DND-41 (cell line): ENCODE measurements around the gene HBG2.

Source experiments
- CTCF ChIP-seq: IDR thresholded peaks from 2 replicates; pipeline ENCODE4 v1.5.1; 2012; ENCODE audit warnings: borderline replicate concordance, low read length, moderate library complexity, mild to moderate bottlenecking; ENCODE audit not compliant: poor library complexity, severe bottlenecking; ENCODE audit errors: extremely low read depth
- EZH2 ChIP-seq: IDR thresholded peaks from 3 replicates; pipeline ENCODE4 v1.6.1; 2012; ENCODE audit warnings: borderline replicate concordance, low read depth, mild to moderate bottlenecking, moderate library complexity, low read length, inconsistent platforms; ENCODE audit not compliant: severe bottlenecking

GRCh38 chr11:5303626-5304025, 49.0 kb upstream of the HBG2 start:
- no peak for TF ChIP-seq CTCF
- no peak for TF ChIP-seq EZH2
